ENCODE data around the gene LYRM1.

DNA sequence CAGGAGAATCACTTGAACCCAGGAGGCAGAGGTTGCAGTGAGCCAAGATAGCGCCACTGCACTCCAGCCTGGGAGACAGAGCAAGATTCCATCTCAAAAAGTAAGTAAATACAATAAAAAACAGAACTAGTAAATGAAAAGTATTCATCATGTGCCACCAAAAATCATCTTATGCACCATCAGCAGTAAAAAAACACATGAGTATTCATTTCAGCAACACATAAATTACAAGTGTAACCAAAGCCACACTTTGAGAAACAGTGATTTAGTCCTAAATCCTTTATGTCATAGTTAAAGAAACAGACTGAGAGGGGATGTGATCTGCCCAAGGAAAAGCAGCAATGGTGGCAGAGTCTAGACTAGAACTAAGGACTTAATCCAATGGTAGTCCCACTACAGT lies 13.4 kb upstream of the LYRM1 start:
- TF ChIP-seq POLR2AphosphoS5 (IDR thresholded peaks at IDR 0.05) (no peak), EP300 (conservative IDR thresholded peaks at IDR 0.05; ENCODE audit: poor library complexity, severe bottlenecking) (no peak), CTCF (IDR thresholded peaks at IDR 0.05; ENCODE audit: poor library complexity, severe bottlenecking) (no peak), TAF1 (IDR thresholded peaks at IDR 0.05; ENCODE audit: low read depth) (no peak), SMC3 (conservative IDR thresholded peaks at IDR 0.05; ENCODE audit: poor library complexity) (no peak), RAD21 (conservative IDR thresholded peaks at IDR 0.05) (no peak), EZH2 (IDR thresholded peaks at IDR 0.05; ENCODE audit: borderline replicate concordance, insufficient read depth, low read length, poor library complexity, severe bottlenecking) (no peak), MXI1 (conservative IDR thresholded peaks at IDR 0.05; ENCODE audit: poor library complexity, severe bottlenecking) (no peak)
- TF ChIP-seq, protein P1, sequence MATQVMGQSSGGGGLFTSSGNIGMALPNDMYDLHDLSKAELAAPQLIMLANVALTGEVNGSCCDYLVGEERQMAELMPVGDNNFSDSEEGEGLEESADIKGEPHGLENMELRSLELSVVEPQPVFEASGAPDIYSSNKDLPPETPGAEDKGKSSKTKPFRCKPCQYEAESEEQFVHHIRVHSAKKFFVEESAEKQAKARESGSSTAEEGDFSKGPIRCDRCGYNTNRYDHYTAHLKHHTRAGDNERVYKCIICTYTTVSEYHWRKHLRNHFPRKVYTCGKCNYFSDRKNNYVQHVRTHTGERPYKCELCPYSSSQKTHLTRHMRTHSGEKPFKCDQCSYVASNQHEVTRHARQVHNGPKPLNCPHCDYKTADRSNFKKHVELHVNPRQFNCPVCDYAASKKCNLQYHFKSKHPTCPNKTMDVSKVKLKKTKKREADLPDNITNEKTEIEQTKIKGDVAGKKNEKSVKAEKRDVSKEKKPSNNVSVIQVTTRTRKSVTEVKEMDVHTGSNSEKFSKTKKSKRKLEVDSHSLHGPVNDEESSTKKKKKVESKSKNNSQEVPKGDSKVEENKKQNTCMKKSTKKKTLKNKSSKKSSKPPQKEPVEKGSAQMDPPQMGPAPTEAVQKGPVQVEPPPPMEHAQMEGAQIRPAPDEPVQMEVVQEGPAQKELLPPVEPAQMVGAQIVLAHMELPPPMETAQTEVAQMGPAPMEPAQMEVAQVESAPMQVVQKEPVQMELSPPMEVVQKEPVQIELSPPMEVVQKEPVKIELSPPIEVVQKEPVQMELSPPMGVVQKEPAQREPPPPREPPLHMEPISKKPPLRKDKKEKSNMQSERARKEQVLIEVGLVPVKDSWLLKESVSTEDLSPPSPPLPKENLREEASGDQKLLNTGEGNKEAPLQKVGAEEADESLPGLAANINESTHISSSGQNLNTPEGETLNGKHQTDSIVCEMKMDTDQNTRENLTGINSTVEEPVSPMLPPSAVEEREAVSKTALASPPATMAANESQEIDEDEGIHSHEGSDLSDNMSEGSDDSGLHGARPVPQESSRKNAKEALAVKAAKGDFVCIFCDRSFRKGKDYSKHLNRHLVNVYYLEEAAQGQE (IDR thresholded peaks at IDR 0.05; ENCODE audit: borderline replicate concordance) = no peak

All from neural cell (in vitro differentiated cells).